Transverse colon (tissue), 3 donors: ENCODE data around the gene ECSIT.

Source experiments
- EP300 ChIP-seq: sonication (generic); formaldehyde crosslinking; IDR thresholded peaks from one replicate; pipeline ENCODE4 v1.6.1; 2017; ENCODE audit warnings: antibody characterized with exemption, low read depth
- POLR2A ChIP-seq: fragments of 450-650 bp; IDR thresholded peaks from one replicate; pipeline ENCODE4 v1.6.1; 2016; ENCODE audit warnings: antibody characterized with exemption, mild to moderate bottlenecking, moderate library complexity
- TF ChIP-seq, protein P1 (sequence below), 5 experiments: fragments of 200-600 bp in 3 of 5; fragments of 450-650 bp in 2 of 5; sonication (generic) in 3 of 5; IDR thresholded peaks; 1 replicate in 2 of 5; 2 replicates in 3 of 5; pipeline ENCODE4 v1.5.1; 2016 to 2017; ENCODE audit warnings: antibody characterized with exemption in 5 of 5, inconsistent platforms in 3 of 5, mild to moderate bottlenecking in 2 of 5, moderate library complexity in 1 of 5

GRCh38 chr19:11499220-11499726, 29.7 kb downstream of the ECSIT start:
- TF ChIP-seq, protein P1, sequence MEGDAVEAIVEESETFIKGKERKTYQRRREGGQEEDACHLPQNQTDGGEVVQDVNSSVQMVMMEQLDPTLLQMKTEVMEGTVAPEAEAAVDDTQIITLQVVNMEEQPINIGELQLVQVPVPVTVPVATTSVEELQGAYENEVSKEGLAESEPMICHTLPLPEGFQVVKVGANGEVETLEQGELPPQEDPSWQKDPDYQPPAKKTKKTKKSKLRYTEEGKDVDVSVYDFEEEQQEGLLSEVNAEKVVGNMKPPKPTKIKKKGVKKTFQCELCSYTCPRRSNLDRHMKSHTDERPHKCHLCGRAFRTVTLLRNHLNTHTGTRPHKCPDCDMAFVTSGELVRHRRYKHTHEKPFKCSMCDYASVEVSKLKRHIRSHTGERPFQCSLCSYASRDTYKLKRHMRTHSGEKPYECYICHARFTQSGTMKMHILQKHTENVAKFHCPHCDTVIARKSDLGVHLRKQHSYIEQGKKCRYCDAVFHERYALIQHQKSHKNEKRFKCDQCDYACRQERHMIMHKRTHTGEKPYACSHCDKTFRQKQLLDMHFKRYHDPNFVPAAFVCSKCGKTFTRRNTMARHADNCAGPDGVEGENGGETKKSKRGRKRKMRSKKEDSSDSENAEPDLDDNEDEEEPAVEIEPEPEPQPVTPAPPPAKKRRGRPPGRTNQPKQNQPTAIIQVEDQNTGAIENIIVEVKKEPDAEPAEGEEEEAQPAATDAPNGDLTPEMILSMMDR (IDR thresholded peaks at IDR 0.05), result no peak
- TF ChIP-seq EP300 (no peak), POLR2A (no peak)
